ENCODE data around the gene SYT2. TPM values are rescaled to one million over a fixed set of nuclear protein-coding genes. Genes with fewer than 3 reads are reported as not detected.
A peak's percentile ranks its signal among the peaks of the same experiment; 100 is the strongest.
"Not testable (repeated sequence)": the region's sequence is repeated elsewhere in the genome, so short reads cannot be mapped to it uniquely, and the experiment has no call there.

SYT2 gene
- polyA plus RNA-seq, 6 donors from 2014 or later = 0.11 to 0.12 TPM; not detected in 4

GRCh38 chr1:202643397-202644218 lies 66.6 kb downstream of the SYT2 start:
- Mint-ChIP-seq H3K4me1 (peaks cover 21 to 45% (median 37%) of the 10 kb centered on the region in 3 donors), H3K9me3 (no peaks in the 10 kb centered on the region), H3K27me3 (peaks cover 54 to 85% (median 82%) of the 10 kb centered on the region in 3 donors), H3K36me3 (no peaks in the 10 kb centered on the region), H3K27ac (peak overlapping the region in 1 of 6 donors; percentile 39), H3K4me3 (peak overlapping the region; percentile 19 to 84 (median 80))
- ATAC-seq (ENCODE audit: low read depth in 2 of 2) = peak; percentile 56 to 58
- no peak for DNase-seq

DNA sequence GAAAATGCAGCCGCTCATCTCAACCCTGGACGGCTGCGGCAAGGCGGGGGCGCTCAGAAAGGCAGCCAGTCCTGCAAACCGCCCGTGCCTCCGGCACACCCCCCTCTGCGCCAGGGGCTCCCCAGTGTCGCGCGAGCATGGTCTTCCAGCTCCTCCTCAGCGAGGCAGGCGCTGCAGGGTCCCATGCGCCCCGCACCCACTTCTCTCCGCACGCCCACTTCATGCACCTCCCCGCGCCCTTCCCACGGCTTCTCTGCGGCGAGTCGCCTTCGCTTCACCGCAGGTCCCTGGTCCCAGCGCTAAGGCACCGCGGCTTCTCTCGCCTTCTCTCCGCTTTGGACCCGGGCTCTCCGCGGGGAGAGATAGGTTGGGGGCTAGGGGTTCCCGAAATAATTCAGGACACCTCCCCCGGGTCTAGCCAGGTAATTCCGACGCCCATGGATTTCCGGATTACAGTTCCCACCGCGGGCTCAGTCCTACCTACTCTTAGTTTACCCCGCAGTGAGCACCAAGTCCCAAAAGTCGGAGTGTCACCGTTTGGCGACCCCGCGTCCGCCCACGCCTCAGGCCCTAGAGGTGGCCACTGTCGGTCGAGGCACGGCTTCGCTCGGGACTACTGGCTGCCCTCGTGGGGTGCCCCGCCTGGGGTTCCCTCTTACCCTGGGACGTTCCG lies 67.5 kb downstream of the SYT2 start:
- Mint-ChIP-seq H3K4me3 (peak overlapping the region; percentile 10 to 84 (median 80)), H3K9me3 (no peaks in the 10 kb centered on the region), H3K4me1 (peaks cover 21 to 45% (median 37%) of the 10 kb centered on the region in 3 donors), H3K27ac (no peak overlapping the region), H3K36me3 (no peaks in the 10 kb centered on the region), H3K27me3 (peaks cover 58 to 93% (median 90%) of the 10 kb centered on the region in 3 donors)
- DNase-seq (no peak), ATAC-seq (ENCODE audit: low read depth in 2 of 2) (peak; percentile 28 to 39)

DNA sequence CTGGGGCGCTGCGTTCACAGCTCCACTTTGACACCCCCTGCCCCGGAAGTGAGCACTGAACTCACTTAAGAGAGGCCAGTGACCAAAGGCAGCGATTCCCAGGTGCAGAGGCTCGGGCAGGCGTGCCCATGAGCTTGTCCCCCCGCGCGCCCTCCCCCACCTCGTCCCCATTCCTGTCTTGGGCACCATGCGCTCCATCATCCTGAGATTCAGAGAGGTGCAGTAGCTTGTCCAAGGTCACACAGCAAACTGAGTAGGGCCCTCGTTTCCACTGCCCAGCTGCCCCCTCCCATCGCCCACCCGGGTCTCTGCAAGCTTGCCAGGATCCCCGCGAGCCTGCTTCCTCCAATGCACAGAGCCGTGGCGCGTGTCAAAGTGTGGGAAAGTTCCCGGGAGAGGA lies 68.0 kb downstream of the SYT2 start:
- no peak for DNase-seq
- Mint-ChIP-seq H3K27ac (no peak overlapping the region), H3K4me1 (peaks cover 21 to 45% (median 37%) of the 10 kb centered on the region in 3 donors), H3K9me3 (no peaks in the 10 kb centered on the region), H3K27me3 (peaks cover 58 to 97% (median 94%) of the 10 kb centered on the region in 3 donors), H3K4me3 (peak overlapping the region; percentile 46 to 84 (median 81)), H3K36me3 (no peaks in the 10 kb centered on the region)
- ATAC-seq (ENCODE audit: low read depth in 2 of 2) = no peak

DNA sequence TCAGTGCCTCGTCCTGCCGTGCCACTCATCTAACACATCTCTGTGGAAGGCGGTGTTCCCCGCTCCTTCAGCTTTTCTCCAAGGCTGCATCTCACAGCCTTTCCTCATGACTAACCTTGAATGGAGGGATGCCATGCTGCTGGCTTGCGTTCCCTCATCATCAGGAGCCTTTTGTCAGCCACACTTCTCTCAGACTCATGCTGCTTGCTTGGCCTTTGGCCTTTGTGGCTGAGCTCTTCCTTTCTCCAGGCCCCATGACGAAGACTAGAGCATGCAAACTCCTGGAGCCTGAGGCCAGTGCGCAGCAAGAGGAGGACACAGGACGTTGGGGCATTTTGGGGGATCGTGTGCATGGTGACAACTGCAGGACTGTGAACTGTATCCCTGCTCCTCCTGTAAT lies 70.8 kb downstream of the SYT2 start:
- DNase-seq (no peak), ATAC-seq (ENCODE audit: low read depth in 2 of 2) (no peak)
- Mint-ChIP-seq H3K9me3 (no peaks in the 10 kb centered on the region), H3K36me3 (no peaks in the 10 kb centered on the region), H3K4me3 (no peak overlapping the region), H3K4me1 (peaks cover 19 to 34% (median 28%) of the 10 kb centered on the region in 3 donors), H3K27me3 (peaks cover 58 to 98% (median 88%) of the 10 kb centered on the region in 3 donors), H3K27ac (peak overlapping the region in 1 of 6 donors; percentile 59)

DNA sequence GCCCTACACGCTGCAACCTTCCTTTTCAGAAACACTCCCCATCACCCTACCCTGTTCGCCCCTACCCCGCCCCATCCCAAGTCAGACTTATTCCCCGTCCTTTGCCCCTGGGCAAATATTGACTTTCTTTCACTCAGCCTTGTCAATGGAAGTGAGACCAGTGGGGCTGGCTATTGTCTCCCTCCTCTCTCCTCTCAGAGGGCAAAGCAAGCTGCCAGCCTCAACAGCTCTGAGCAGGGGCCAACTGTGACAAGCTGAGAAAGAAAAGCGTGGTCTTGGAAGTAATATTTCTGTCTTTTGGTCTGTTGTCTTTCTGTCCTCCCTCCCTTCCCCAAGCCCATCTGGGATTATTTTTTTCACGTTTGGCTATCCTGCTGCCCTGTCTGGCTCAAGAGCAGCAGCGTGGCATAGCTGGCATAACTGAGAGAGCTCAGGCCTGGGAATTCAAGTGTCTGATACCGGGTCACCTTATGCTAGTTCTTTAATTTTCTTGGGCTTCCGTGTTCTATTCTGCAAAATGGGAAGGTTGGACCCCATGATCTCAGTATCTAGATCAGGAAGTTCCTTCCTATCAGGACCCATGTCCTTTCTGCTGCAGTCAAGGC lies 71.5 kb downstream of the SYT2 start:
- Mint-ChIP-seq H3K27me3 (peaks cover 62 to 94% (median 84%) of the 10 kb centered on the region in 3 donors), H3K4me1 (peaks cover 13 to 27% (median 21%) of the 10 kb centered on the region in 3 donors)
- not testable (repeated sequence) for DNase-seq; H3K36me3 Mint-ChIP-seq; H3K4me3 Mint-ChIP-seq; ATAC-seq (ENCODE audit: low read depth in 2 of 2); H3K27ac Mint-ChIP-seq; H3K9me3 Mint-ChIP-seq

DNA sequence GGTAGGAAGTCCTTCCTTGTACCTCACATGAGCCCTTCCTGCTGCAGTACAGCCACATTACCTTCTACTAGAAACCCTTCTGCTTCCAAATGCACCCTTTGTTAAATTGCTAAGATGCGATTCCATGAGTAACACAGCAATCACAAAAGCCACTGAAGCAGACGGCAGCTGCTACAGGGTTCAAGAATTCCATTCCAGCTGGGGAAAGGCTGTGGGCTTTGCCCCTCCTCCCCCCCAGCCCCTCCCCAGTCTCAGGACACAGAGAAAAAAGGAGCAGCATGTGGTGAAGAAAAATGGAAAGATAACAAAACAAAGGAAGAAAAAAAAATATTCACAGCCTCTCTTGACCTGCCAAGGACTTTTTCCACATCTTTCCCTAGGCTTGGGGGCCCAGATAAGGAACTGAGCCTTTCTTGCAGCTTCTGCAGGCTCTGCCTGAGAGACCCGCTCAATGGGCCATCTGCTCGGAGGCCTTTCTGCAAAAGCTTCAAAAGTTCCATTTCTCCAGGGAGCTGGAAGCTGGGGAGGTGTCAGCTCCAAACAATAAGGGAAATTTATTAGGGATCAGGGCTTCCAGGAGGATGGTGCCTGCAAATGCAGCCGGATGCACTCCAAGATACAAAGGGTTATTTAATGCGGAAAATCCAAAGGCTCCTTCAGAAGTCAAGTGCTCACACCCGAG lies 72.1 kb downstream of the SYT2 start:
- Mint-ChIP-seq H3K9me3 (no peaks in the 10 kb centered on the region), H3K36me3 (no peaks in the 10 kb centered on the region), H3K4me3 (no peak overlapping the region), H3K27me3 (peaks cover 68 to 94% (median 81%) of the 10 kb centered on the region in 3 donors), H3K27ac (no peak overlapping the region), H3K4me1 (peaks cover 7 to 21% (median 17%) of the 10 kb centered on the region in 3 donors)
- no peak for ATAC-seq (ENCODE audit: low read depth in 2 of 2)
- DNase-seq = no peak

GRCh38 chr1:202637321-202638018 lies 72.8 kb downstream of the SYT2 start:
- Mint-ChIP-seq H3K4me1 (peaks cover 0 to 14% (median 13%) of the 10 kb centered on the region in 3 donors), H3K27me3 (peaks cover 67 to 94% (median 81%) of the 10 kb centered on the region in 3 donors)
- not testable (repeated sequence) for H3K36me3 Mint-ChIP-seq; ATAC-seq (ENCODE audit: low read depth in 2 of 2); H3K27ac Mint-ChIP-seq; H3K4me3 Mint-ChIP-seq; H3K9me3 Mint-ChIP-seq; DNase-seq

DNA sequence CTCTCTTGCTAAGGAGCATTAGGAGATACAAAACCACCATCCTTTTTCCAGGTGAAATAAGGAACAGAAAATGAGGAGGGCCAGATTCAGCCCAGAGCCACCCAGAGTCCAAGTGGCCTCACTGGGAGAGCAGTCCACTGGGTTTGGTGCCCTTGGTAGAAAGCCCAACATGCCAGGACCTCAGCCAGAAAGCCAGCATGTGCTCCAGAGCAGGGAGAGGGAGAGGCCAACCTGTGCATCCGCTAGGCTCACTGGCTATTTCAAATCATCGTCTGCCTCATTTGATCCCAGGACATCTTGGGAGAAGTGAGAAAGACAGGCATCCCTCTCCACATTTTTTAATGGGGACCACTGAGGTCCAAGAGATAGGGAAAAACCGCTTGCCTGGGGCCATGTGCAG lies 74.1 kb downstream of the SYT2 start:
- H3K27me3 Mint-ChIP-seq = peaks cover 68 to 94% (median 84%) of the 10 kb centered on the region in 3 donors
- ATAC-seq (ENCODE audit: low read depth in 2 of 2) = not testable (repeated sequence)

DNA sequence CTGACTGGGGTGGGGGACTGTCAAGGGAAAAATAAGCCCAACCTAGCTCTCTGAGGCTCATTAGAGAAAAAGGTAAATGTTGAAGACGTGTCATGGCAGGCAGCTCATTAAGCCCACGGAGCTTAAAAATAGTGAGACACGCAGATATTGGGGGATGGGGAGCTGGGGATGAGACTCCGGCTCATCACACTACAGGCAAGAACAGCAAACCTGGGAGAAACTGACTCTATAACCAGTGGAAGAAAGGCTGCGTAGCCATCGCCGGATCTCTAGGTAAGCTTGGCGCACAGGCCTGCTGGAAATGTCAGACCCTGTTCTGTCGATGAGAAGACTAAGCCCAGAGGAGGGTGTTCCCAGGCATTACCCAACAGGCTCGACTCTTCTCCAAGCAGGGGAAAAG lies 78.0 kb downstream of the SYT2 start:
- no peak overlapping the region for H3K27ac Mint-ChIP-seq
- H3K36me3 Mint-ChIP-seq = no peaks in the 10 kb centered on the region
- peak overlapping the region in 1 of 8 donors; percentile 4 for H3K4me3 Mint-ChIP-seq
- ATAC-seq (ENCODE audit: low read depth in 2 of 2) = no peak
- no peak for DNase-seq
- H3K4me1 Mint-ChIP-seq = peaks cover 38 to 51% (median 49%) of the 10 kb centered on the region in 3 donors
- H3K9me3 Mint-ChIP-seq = no peaks in the 10 kb centered on the region
- H3K27me3 Mint-ChIP-seq = peaks cover 42 to 69% (median 51%) of the 10 kb centered on the region in 3 donors

More for the DNA sequence above, 74.1 kb downstream of the SYT2 start:
- H3K4me3 Mint-ChIP-seq, DNase-seq, H3K36me3 Mint-ChIP-seq, H3K9me3 Mint-ChIP-seq: not testable (repeated sequence)
- peak overlapping the region in 1 of 6 donors; percentile 42 for H3K27ac Mint-ChIP-seq
- peaks cover 12 to 16% (median 14%) of the 10 kb centered on the region in 3 donors for H3K4me1 Mint-ChIP-seq

DNA sequence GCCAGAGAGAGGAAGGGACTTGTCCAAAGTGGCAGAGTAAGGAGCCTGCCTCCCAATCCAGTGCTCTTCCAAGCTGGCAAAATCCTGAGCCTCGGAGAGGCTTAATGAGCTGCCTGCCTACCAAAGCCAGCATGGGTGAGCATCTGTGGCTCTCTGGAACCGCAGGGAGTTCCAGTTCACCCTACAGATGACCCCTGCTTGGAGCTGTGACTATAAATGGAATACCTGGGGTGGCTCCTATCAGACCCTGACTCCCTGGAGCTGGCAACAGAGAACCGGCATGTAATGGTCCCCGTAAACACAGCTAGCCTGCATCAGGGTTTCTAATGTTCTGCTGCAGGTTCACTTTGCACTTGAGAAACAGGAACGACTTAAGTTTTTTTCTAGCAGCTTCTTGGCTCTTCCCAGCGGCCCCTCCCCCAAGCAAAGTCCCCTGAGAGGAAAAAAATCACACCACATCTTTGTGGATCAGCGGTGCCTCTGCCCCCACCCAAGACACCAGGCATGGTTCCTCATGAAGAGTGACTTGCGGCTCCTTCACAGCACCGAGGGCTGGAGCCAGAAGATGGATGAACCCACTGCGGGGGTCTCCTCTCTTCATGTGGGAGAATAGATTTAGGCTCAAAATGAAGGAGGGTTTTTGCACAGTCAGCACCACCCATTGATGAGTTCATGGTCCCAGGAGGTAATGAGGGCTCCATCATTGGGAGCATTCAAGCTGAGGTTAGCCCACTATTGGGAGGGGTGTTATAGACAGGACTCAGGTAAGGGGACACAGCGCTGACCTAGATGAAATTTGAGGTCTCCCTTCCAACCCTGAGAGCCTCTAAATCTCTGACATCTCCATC lies 79.0 kb downstream of the SYT2 start:
- no peaks in the 10 kb centered on the region for H3K36me3 Mint-ChIP-seq
- ATAC-seq (ENCODE audit: low read depth in 2 of 2) (no peak), DNase-seq (no peak)
- no peaks in the 10 kb centered on the region for H3K9me3 Mint-ChIP-seq
- H3K4me3 Mint-ChIP-seq = peak overlapping the region in 5 of 8 donors; percentile 32 to 60 (median 41)
- H3K4me1 Mint-ChIP-seq = peaks cover 45 to 59% (median 55%) of the 10 kb centered on the region in 3 donors
- H3K27ac Mint-ChIP-seq = peak overlapping the region in 3 of 6 donors; percentile 22 to 76 (median 24)
- H3K27me3 Mint-ChIP-seq = peaks cover 38 to 60% (median 49%) of the 10 kb centered on the region in 3 donors

DNA sequence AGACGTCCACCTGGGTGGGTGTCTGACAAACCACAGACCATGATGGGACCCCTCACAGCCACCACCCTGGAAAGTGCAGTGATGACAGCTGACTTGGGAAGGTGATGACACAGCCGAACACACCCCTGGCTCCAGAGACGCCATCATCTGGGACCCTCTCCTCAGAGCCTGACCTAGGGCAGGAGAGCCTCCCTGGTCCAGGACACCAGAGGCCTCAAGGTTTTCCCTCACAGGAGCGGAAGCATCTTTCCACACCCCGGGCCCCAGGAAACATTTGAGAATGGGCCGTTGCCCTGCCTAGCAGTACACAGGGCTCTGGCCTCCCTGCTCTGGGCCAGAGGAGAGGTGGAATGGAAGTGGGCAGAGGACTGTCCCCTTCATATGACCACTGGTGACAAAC lies 79.7 kb downstream of the SYT2 start:
- H3K27me3 Mint-ChIP-seq = peaks cover 31 to 53% (median 41%) of the 10 kb centered on the region in 3 donors
- DNase-seq (no peak), ATAC-seq (ENCODE audit: low read depth in 2 of 2) (no peak)
- H3K9me3 Mint-ChIP-seq = no peaks in the 10 kb centered on the region
- H3K27ac Mint-ChIP-seq = no peak overlapping the region
- peak overlapping the region in 2 of 8 donors; percentile 29 to 38 for H3K4me3 Mint-ChIP-seq
- H3K4me1 Mint-ChIP-seq = peaks cover 48 to 67% (median 58%) of the 10 kb centered on the region in 3 donors
- H3K36me3 Mint-ChIP-seq = no peaks in the 10 kb centered on the region

All from naive B cell (primary cell).